T-cell (primary cell): ENCODE results near the gene TIPARP. TPM values are rescaled to one million over a fixed set of nuclear protein-coding genes. Genes with fewer than 3 reads are reported as not detected.

Source experiments
- total RNA-seq, 35 experiments: library from RNA in 6 of 35; stranded (reverse) in 6 of 35; fragments of 120-200 nt in 1 of 35; gene quantifications; one replicate each; pipeline versions ENCODE4 v1.2.1 to v1.2.4 and lab custom pipeline; 2013 to 2026

TIPARP gene
- total RNA-seq, 5 donors from 2014 or later (not counting 1 experiment from before 2014, with no cell fraction given): 78.8 to 124 (median 110) TPM

Other genes starting within 250 kb of the TIPARP start
- gene SSR3, start 119.5 kb upstream of the TIPARP start, total RNA-seq: 100 to 1,000 TPM in 1 of 5 donors, 10 to 100 TPM in 4; 68.0 to 112 (median 92.0) TPM
- gene LEKR1, start 151.8 kb downstream of the TIPARP start, total RNA-seq: 1 to 10 TPM; 1.2 to 3.6 (median 2.8) TPM